GM04503 (cell line): ENCODE results near the gene DSTN.

Experiments used
- DNase-seq: peaks from one replicate; pipeline ENCODE4 v3.0.0-alpha.2; 2012; ENCODE audit warnings: low read depth

The DSTN gene

GRCh38 chr20:17624551-17625245 lies 54.8 kb downstream of the DSTN start:
- DNase-seq, result no peak

DNA sequence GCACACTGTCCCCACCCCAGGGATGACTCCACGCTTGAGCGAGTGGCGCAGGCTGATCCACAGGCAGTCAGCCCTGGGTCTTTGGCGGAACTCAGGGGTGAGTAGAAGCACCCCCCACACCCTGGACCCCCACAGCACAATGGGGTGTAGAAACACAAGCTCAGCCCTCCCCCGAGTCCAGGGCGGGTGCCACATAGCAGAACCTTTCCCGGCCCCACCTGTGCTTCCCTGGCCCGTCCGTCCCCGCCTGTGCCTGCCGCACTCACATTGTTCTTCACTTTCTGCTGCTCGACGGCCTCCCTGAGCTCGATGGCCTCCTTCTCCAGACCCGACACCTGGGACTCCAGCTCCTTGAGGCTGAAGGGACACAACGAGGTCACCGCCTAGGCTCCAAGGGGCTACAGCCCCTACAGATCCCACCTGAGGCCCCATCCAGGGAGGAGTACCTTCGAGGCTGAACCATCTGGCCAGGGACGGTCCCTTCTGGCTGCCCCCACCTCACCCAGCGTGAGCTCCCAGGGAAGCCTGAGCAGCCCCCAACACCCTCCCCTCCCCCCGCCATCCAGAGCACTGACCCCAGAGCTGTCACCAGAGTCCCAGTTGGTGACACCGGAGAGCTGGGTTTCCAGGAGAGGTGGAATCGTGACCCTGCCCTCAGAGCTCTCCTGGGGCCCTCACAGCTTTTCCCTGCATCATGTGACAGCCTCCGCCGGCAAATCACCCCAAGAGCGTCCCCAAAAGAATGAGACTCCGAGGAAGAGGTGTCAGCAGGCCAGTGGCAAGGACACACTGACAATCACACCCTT lies 55.6 kb downstream of the DSTN start:
- DNase-seq, result no peak

DNA sequence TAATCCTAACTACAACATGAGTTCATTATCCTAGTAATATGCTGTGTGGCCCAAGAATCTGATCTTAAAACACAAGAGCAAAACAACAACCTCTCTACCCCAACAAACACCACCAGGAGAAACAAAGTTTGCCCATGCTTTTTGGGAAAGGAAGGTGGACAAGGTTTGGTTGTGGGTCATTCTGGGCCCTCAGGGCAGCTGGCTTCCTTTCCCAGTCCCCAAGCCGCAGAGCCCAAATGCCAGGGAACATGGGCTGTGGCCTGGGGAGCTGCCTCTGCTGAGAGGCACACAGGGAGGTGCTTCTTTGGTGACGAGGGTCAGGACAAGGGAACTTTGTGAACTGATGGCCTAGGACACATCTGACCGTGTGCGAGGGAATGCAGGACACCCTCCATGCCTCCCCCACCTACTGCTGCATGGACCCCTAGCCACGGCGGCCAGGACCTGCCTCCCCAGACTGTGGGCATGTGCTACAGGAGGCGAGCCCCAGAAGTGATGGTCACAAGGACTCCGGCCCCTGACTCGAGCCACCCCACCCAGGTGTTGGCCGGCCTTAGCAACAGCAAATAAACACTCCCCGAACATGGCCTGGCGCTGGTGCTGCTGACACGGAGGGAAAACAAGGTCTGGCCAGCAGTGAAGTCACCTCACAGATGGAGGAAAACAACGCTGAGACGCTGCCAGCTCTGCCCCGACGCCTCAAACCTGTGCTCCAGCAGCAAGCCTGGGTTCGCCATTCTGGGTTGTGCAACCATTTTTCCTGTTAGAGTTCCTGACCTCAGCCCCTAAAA lies 56.5 kb downstream of the DSTN start:
- no peak for DNase-seq

- DNase-seq, result no peak
Measured at GRCh38 chr20:17627101-17627955, 57.5 kb downstream of the DSTN start.

DNA sequence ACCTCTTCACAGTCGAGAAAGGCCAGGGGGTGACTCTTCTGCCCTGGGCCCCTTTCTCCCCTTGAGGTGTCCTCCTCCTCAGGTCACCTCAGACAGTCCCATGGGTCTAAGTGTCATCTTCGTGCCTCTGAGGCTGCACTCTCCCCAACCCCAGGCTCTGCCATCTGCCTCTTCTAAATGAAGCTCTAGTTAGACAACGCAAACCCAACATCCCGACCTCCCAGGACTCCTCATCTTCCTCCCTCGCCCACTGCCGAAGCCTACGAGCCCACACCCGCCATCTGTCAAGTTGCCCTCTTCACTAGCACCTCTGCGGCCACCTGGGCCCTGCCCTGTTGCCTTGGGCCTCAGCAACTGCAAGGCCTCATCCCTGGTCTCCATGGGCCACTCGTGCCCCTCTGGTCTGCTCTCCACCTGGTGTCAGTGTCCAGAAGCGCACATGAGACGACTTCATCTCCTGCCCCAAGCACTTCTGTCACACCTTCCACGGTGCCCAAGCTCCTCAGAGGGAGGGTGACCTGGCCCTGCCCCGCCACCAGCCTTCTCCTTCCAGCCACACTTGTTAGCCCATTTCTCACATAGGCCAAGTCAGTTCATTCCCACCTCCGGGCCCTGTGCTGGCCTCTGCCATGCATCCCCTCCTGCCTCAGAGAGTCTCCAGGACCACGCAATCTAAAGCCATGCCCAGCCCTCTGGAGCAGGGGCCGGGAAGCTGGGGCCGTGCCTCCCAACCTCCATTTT lies 58.4 kb downstream of the DSTN start:
- no peak for DNase-seq

- no peak for DNase-seq
Measured at GRCh38 chr20:17629025-17629424, 59.1 kb downstream of the DSTN start.

GRCh38 chr20:17629678-17630089 lies 59.8 kb downstream of the DSTN start:
- DNase-seq, result no peak

DNA sequence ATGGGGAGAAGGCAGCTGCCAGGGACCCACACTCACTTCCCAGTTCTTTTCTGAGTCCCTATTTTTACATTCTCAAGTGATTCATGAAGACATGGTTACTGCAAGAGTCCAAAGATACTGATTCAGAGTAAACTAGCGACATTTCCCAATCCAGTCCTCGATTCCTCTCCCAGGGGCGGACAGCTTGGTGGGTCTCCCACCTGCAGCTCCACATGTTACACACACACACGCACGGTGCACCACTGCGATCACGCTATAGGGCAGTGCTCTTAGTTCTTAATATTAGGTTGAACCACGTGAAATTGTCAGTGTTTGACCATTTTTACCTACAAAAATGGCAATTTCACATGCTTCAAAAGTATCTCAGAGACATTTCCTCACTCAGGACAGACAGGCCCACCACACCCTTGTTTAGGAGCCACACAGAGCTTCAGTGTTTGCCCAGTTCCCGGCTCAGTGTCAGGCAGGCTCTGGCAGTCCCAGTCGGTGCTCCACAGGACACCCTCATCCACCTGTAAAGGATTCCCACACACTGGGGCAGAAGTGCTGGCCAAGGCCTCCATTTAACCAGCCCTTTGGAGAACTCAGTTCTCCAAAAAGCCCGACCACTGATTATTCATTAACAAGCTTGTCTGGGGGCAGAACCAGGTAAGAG lies 60.4 kb downstream of the DSTN start:
- DNase-seq, result no peak

DNA sequence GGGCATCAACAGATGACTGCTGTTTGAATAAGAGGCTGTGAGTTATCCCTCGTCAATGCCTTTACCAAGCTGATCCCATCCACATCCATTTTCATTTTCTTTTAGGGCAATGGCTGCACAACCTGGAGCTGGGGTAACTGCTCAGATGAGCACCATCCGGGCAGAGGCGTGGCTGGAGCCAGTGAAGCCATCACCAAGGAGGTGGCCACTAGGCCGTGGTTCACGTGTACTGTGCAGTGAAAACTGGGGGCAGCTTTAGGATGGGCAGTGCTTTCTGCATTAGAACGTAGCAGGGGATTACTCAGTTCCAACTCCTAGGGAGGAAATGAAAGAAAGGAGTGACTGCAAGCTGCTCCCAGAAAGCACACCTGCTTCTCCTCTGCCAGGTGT lies 60.9 kb downstream of the DSTN start:
- no peak for DNase-seq

DNA sequence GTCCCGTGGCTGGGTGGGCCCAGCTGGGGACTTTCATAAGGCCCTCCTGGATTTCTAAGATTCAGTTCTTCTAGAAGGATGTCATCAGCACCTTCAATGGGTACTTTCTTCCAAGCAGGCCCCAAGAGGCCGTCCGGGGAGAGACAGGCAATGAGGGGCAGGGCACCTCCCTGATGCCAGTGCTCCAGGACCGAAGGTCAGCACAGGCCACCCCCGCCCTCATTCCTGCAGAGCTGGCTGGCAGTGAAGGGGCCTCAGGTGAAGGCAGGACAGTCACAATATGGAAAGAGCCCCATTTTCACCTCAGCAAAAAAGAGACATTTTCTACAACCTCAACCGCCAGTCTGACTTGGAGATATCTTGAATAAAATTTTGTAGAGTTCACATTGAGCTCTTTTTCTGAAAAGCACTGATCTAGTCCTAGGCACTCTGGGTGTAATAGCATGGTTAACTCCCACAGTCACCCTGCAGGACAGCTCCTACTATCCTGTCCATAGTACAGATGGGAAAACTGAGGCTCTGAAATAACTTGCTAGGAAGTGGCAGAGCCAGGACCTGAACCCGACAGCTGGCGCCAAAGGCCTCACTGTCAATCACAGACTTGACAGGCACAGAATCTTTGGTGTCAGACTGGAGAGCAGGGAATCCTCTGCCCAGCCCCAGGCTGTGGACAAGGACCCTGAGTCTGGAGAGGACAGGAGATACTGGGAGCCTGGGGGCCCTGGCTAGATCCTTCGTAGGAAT lies 61.9 kb downstream of the DSTN start:
- no peak for DNase-seq

DNA sequence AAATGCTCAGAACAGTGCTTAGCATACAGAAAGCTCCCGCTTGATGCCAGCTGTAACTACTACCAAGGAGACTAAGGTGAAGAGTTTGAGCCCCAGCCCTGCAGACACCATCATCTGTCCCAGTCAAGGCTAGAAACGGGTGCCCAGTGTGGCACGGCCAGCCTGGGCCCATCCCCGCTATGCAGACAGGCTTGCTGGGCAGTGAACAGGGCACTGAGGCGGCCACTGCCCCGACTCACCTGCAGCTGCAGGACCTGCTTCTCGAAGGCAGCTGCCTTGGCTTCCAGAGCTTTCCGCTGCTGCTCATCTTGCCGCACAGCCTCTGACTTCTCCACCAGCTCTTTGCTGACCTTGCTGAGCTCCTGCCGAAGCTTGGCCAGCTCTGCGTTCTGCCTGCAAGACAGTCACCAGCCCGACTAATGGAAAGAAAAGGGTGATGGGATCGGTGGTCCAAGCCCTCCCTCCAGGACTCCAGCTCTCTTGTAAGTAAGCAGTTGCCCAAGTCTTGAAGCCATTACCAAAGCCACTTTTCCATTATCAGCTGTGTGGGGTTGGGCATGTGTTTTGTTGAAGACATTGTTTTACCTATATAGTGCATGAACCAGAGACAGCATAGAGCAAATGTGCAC lies 63.5 kb downstream of the DSTN start:
- no peak for DNase-seq

GRCh38 chr20:17633850-17634500 lies 64.1 kb downstream of the DSTN start:
- DNase-seq, result no peak

DNA sequence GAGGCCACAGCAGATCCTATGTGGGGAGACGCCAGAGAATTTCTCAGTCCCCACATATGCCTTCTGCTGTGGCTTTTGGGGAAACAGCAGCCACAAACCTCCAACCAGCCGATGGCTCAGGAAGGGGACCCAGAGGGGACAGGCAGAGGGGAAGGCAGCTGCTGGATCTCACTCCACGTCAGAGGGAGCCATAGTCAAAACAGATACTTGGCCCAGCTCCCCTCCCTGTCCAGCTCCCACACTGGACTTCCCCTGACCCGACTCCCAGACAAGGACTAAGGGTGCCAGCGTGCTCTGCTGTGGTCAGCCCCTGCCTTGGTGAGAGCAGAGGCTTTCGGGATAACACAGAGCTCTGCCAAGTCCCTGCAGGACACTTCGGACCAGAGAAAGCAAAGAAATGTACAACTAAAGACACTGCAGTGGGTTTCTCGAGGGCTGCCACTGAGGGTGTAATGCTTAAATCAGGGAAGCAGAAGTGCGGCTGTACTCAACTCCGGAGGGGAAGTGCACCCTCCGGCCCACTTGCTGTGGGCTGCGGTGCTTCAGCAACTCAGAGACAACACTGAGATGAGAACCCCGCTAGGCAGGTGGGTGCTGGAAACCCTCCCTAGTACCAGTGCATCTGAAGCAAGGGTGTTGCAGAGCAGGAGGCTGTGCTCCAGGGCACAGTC lies 64.9 kb downstream of the DSTN start:
- no peak for DNase-seq

- DNase-seq, result no peak
Measured at GRCh38 chr20:17635332-17636244, 65.7 kb downstream of the DSTN start.

DNA sequence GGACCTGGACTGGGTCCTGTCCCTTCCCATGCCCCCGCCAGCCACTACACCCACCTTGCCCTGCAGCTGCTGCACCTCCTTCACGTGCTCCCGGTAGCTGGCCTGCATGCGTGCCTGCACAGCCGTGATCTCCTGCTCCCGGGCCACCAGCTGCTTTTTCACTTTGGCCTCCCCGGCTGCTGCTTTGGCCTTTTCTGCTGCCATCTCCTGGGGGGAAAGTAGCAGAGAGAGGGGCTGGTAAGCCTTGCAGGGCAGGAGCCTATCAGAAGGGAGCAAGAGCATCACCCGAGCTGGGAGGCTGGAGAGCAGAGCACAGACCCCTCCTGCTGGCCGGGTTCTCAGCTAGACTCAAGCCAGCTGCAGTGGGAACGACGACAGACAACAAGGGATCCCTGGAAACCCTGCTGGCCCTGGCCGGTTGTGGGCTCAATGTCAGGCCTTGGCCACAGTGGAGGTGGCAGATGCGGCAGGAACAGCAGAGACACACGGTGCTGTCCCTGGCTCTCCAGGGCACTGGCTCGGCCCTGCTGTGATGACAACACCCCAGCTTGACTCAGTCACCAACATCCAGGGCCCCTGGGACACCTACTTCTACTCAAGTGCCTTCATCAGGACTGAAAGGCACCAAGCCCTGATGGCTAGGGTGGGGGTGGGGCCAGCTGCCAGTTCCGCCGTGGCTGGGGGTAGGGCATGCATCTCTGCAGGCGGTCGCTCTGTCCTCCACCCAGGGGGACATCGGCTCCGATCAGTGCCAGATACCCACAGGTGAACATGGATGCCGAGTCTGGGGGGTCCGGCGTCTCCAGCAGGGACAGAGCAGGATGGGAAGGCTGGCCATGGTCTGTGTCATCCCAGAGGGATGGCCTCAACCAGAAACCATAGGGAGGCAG lies 66.9 kb downstream of the DSTN start:
- no peak for DNase-seq

- DNase-seq, result no peak
Measured at GRCh38 chr20:17637413-17637780, 67.5 kb downstream of the DSTN start.
